NT2/D1 (cell line): ENCODE data around the gene CRYBB1.

Experiments
- DNase-seq: peaks from one replicate; pipeline ENCODE4 v3.0.0-alpha.2; 2011; ENCODE audit warnings: low read depth, low spot score
- H3K27me3 ChIP-seq: 2 replicates; pipeline ENCODE4 v1.6.0; 2011; ENCODE audit warnings: mild to moderate bottlenecking; ENCODE audit not compliant: insufficient read length, insufficient read depth
- H3K36me3 ChIP-seq: 2 replicates; pipeline ENCODE4 v1.6.1; 2011; ENCODE audit warnings: mild to moderate bottlenecking, low read length, mixed read lengths; ENCODE audit not compliant: insufficient read depth, insufficient read length
- H3K4me1 ChIP-seq: 2 replicates; pipeline ENCODE4 v1.5.1; 2011; ENCODE audit not compliant: insufficient read depth, insufficient read length
- H3K4me3 ChIP-seq: 2 replicates; pipeline ENCODE4 v1.5.1; 2011; ENCODE audit warnings: low read depth; ENCODE audit not compliant: insufficient read length
- H3K9ac ChIP-seq: 2 replicates; pipeline ENCODE4 v1.6.0; 2011; ENCODE audit warnings: low read depth; ENCODE audit not compliant: insufficient read length
- H3K9me3 ChIP-seq: 2 replicates; pipeline ENCODE4 v1.5.1; 2011; ENCODE audit warnings: mild to moderate bottlenecking, low read length; ENCODE audit not compliant: insufficient read depth
- SUZ12 ChIP-seq: IDR thresholded peaks from 2 replicates; pipeline ENCODE4 v1.6.1; 2011; ENCODE audit not compliant: insufficient read length, insufficient read depth; ENCODE audit errors: extremely low read depth
- YY1 ChIP-seq: IDR thresholded peaks from 2 replicates; pipeline ENCODE4 v1.6.1; 2011; ENCODE audit not compliant: insufficient read length, insufficient read depth
- ZNF274 ChIP-seq: IDR thresholded peaks from 2 replicates; pipeline ENCODE4 v1.6.1; 2011; ENCODE audit warnings: mild to moderate bottlenecking, low read depth, low read length

CRYBB1 gene

GRCh38 chr22:26658671-26659478 lies 41.0 kb upstream of the CRYBB1 start:
- Histone ChIP-seq H3K4me1 (peaks cover 9% of the 10 kb centered on the region), H3K4me3 (peak overlapping the region; percentile 36), H3K9me3 (no peaks in the 10 kb centered on the region), H3K9ac (peak overlapping the region; percentile 11), H3K27me3 (peaks cover 28% of the 10 kb centered on the region), H3K36me3 (no peaks in the 10 kb centered on the region)
- DNase-seq: peak; percentile 91
- TF ChIP-seq ZNF274: no peak
- no peak for TF ChIP-seq YY1
- TF ChIP-seq SUZ12: no peak

- Histone ChIP-seq H3K36me3 (no peaks in the 10 kb centered on the region), H3K4me3 (peak overlapping the region; percentile 36), H3K9ac (peak overlapping the region; percentile 11), H3K4me1 (peaks cover 9% of the 10 kb centered on the region), H3K27me3 (peaks cover 29% of the 10 kb centered on the region), H3K9me3 (no peaks in the 10 kb centered on the region)
- TF ChIP-seq ZNF274 (no peak), YY1 (no peak), SUZ12 (no peak)
- no peak for DNase-seq
Observed at GRCh38 chr22:26658161-26658560, 40.3 kb upstream of the CRYBB1 start.

GRCh38 chr22:26656891-26657851 lies 39.3 kb upstream of the CRYBB1 start, which contains the start of gene MIAT:
MIAT (plus strand) TSS chr22:26657588.
- Histone ChIP-seq H3K4me1 (peaks cover 9% of the 10 kb centered on the region), H3K4me3 (peak within 1 kb of the TSS; percentile 43), H3K27me3 (peaks cover 35% of the 10 kb centered on the region), H3K9me3 (no peaks in the 10 kb centered on the region), H3K36me3 (no peaks in the 10 kb centered on the region), H3K9ac (peak within 1 kb of the TSS; percentile 61)
- TF ChIP-seq SUZ12 (no peak), ZNF274 (no peak), YY1 (no peak)
- DNase-seq: no peak

- peaks cover under 1% of the 10 kb centered on the region for H3K4me1 ChIP-seq
- H3K27me3 ChIP-seq: peaks cover 42% of the 10 kb centered on the region
Observed at GRCh38 chr22:26651815-26652214, 34.0 kb upstream of the CRYBB1 start.

GRCh38 chr22:26650722-26651421 lies 33.0 kb upstream of the CRYBB1 start:
- peaks cover 7% of the 10 kb centered on the region for H3K4me1 ChIP-seq
- no peak for DNase-seq
- H3K27me3 ChIP-seq: peaks cover 45% of the 10 kb centered on the region
- no peak for TF ChIP-seq SUZ12
- TF ChIP-seq ZNF274: no peak
- TF ChIP-seq YY1: no peak
- H3K36me3 ChIP-seq: no peaks in the 10 kb centered on the region
- no peaks in the 10 kb centered on the region for H3K9me3 ChIP-seq
- no peak overlapping the region for H3K9ac ChIP-seq
- no peak overlapping the region for H3K4me3 ChIP-seq

More at GRCh38 chr22:26651815-26652214, 34.0 kb upstream of the CRYBB1 start:
- TF ChIP-seq SUZ12 (no peak), YY1 (no peak), ZNF274 (no peak)
- no peak for DNase-seq
- Histone ChIP-seq H3K9me3 (no peaks in the 10 kb centered on the region), H3K36me3 (no peaks in the 10 kb centered on the region), H3K4me3 (no peak overlapping the region), H3K9ac (no peak overlapping the region)

GRCh38 chr22:26648528-26649388 lies 30.9 kb upstream of the CRYBB1 start:
- DNase-seq: no peak
- Histone ChIP-seq H3K27me3 (peaks cover 40% of the 10 kb centered on the region), H3K36me3 (no peaks in the 10 kb centered on the region), H3K9me3 (no peaks in the 10 kb centered on the region), H3K4me3 (no peak overlapping the region), H3K4me1 (peaks cover 11% of the 10 kb centered on the region), H3K9ac (peak overlapping the region; percentile 26)
- TF ChIP-seq SUZ12: no peak
- no peak for TF ChIP-seq ZNF274
- no peak for TF ChIP-seq YY1
